ENCODE measurements around the gene SKAP1. TPM values are rescaled to one million over a fixed set of nuclear protein-coding genes. Genes with fewer than 3 reads are reported as not detected.

The SKAP1 gene
- total RNA-seq, 1 donor from 2014 or later = not detected

GRCh38 chr17:48128400-48128799 is 301.6 kb downstream of the SKAP1 start:
- no peak for TF ChIP-seq CTCF (IDR thresholded peaks at IDR 0.05)
- no peak for TF ChIP-seq EZH2phosphoT487 (IDR thresholded peaks at IDR 0.05)
- no peak for TF ChIP-seq EZH2 (IDR thresholded peaks at IDR 0.05)
- no peak overlapping the region for H3K27ac Mint-ChIP-seq
- peaks cover 35% of the 10 kb centered on the region for H3K4me1 ChIP-seq

DNA sequence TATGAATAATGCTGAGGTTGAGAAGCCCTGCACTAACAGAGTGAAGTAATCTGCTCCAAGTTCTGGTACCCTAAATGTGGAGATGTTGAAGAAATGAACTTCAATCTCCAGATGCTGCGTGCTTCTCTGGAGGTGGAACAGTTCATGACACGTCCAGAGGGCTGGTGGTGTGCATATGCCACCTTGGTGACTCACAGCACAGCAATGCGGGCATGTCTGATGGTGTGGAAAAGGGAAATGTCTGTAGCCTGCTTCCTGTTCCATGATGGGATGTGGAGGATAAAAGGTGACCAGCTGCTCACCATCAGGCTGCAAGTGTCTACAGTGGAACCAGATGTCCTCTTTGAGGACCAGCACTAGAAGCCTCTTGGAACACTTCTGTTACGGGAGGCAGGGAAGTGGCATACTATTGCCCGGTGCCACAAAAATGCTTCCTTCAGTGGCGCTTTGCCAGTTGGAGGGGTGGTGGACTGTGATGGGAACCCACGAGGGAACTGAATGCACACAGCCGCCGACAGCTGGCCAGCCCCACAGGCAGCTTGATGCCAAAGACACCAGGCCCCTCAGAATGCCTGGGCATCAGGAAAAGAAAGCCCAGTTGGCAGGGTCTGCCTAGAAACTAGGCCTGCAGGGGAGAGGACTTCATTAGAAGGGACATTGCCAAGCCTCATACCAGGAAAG is 302.5 kb downstream of the SKAP1 start:
- TF ChIP-seq EZH2 (IDR thresholded peaks at IDR 0.05) (no peak), CTCF (IDR thresholded peaks at IDR 0.05) (no peak), EZH2phosphoT487 (IDR thresholded peaks at IDR 0.05) (no peak)
- Histone ChIP-seq H3K4me3 (no peak overlapping the region), H3K36me3 (no peaks in the 10 kb centered on the region), H3K27me3 (no peaks in the 10 kb centered on the region), H3K9me3 (ENCODE audit: low read depth) (no peaks in the 10 kb centered on the region), H3K79me2 (ENCODE audit: low read depth) (no peaks in the 10 kb centered on the region), H3F3A (ENCODE audit: low read depth) (peaks cover 50% of the 10 kb centered on the region), H3K9ac (no peak overlapping the region), H2AFZ (replicated peaks) (no peak overlapping the region), H3K4me2 (no peak overlapping the region), H4K20me1 (ENCODE audit: low read depth) (peaks cover 11% of the 10 kb centered on the region), H3K4me1 (peaks cover 44% of the 10 kb centered on the region), H3K27ac (no peak overlapping the region)
- Mint-ChIP-seq H3K4me1 (peaks cover 47% of the 10 kb centered on the region), H3K9me3 (no peaks in the 10 kb centered on the region), H3K36me3 (peaks cover 6% of the 10 kb centered on the region), H3K4me3 (no peak overlapping the region), H3K27me3 (ENCODE audit: insufficient read depth, low read depth) (peaks cover 7% of the 10 kb centered on the region), H3K27ac (no peak overlapping the region)
- DNase-seq (ENCODE audit: low spot score) = no peak

More at GRCh38 chr17:48128400-48128799, 301.6 kb downstream of the SKAP1 start:
- H3K27ac ChIP-seq = peak overlapping the region; percentile 65
- H3K36me3 ChIP-seq = no peaks in the 10 kb centered on the region
- no peak overlapping the region for H2AFZ ChIP-seq (replicated peaks)
- Mint-ChIP-seq H3K9me3 (no peaks in the 10 kb centered on the region), H3K27me3 (ENCODE audit: insufficient read depth, low read depth) (peaks cover 7% of the 10 kb centered on the region), H3K36me3 (peaks cover 6% of the 10 kb centered on the region), H3K4me1 (peaks cover 39% of the 10 kb centered on the region), H3K4me3 (no peak overlapping the region)
- peaks cover 2% of the 10 kb centered on the region for H4K20me1 ChIP-seq (ENCODE audit: low read depth)
- H3K27me3 ChIP-seq = no peaks in the 10 kb centered on the region
- H3K9ac ChIP-seq = no peak overlapping the region
- H3K4me2 ChIP-seq = peak overlapping the region; percentile 62
- no peaks in the 10 kb centered on the region for H3K9me3 ChIP-seq (ENCODE audit: low read depth)
- peaks cover 41% of the 10 kb centered on the region for H3F3A ChIP-seq (ENCODE audit: low read depth)
- H3K79me2 ChIP-seq (ENCODE audit: low read depth) = no peaks in the 10 kb centered on the region
- peak; percentile 52 for DNase-seq (ENCODE audit: low spot score)
- no peak overlapping the region for H3K4me3 ChIP-seq

GRCh38 chr17:48126532-48126850 is 303.5 kb downstream of the SKAP1 start:
- no peak overlapping the region for H3K9ac ChIP-seq
- TF ChIP-seq EZH2 (IDR thresholded peaks at IDR 0.05) (no peak), EZH2phosphoT487 (IDR thresholded peaks at IDR 0.05) (no peak), CTCF (IDR thresholded peaks at IDR 0.05) (no peak)
- peak overlapping the region; percentile 37 for H3K27ac ChIP-seq
- H3K27me3 ChIP-seq = no peaks in the 10 kb centered on the region
- Mint-ChIP-seq H3K27ac (no peak overlapping the region), H3K9me3 (no peaks in the 10 kb centered on the region), H3K4me1 (peaks cover 58% of the 10 kb centered on the region), H3K36me3 (peaks cover 10% of the 10 kb centered on the region), H3K27me3 (ENCODE audit: insufficient read depth, low read depth) (peaks cover 7% of the 10 kb centered on the region), H3K4me3 (no peak overlapping the region)
- DNase-seq (ENCODE audit: low spot score) = no peak
- peaks cover 15% of the 10 kb centered on the region for H4K20me1 ChIP-seq (ENCODE audit: low read depth)
- H3K79me2 ChIP-seq (ENCODE audit: low read depth) = no peaks in the 10 kb centered on the region
- no peak overlapping the region for H3K4me2 ChIP-seq
- H3K9me3 ChIP-seq (ENCODE audit: low read depth) = no peaks in the 10 kb centered on the region
- no peaks in the 10 kb centered on the region for H3K36me3 ChIP-seq
- H3K4me1 ChIP-seq = peaks cover 54% of the 10 kb centered on the region
- H3F3A ChIP-seq (ENCODE audit: low read depth) = peaks cover 61% of the 10 kb centered on the region
- no peak overlapping the region for H2AFZ ChIP-seq (replicated peaks)
- H3K4me3 ChIP-seq = no peak overlapping the region
